PC-9 (cell line): ENCODE results near the gene TMSB4X. TPM values are rescaled to one million over a fixed set of nuclear protein-coding genes. Genes with fewer than 3 reads are reported as not detected.
A peak's percentile ranks its signal among the peaks of the same experiment; 100 is the strongest.

Experiments used
- BruUV-seq: library from RNA; stranded (reverse); fragments of 400-500 nt; replicated peaks from 2 replicates; lab custom pipeline; 2021; lab: Mats Ljungman, UMichigan
- CTCF ChIA-PET: fragments of 300-600 bp; sonication (Branson Sonifier 250); formaldehyde crosslinking; loops from one replicate; lab custom pipeline; 2022; ENCODE audit warnings: antibody characterized with exemption; lab: Charles Lee
- POLR2A ChIA-PET: fragments of 300-600 bp; sonication (Branson Sonifier 250); formaldehyde crosslinking; loops from one replicate; lab custom pipeline; 2022; ENCODE audit warnings: antibody characterized with exemption; ENCODE audit not compliant: unreplicated experiment; lab: Charles Lee
- DNase-seq, 2 experiments: peaks; one replicate each; pipeline versions ENCODE4 v3.0.0 to v3.0.0-alpha.2; 2015 to 2022; ENCODE audit warnings: mixed read lengths in 1 of 2
- H2AFZ ChIP-seq: fragments of 200-600 bp; sonication (generic); 2 replicates; pipeline ENCODE4 v1.8.1; 2017; ENCODE audit warnings: antibody characterized with exemption
- H3F3A ChIP-seq: fragments of 200-600 bp; sonication (generic); 2 replicates; pipeline ENCODE4 v1.8.1; 2017; ENCODE audit warnings: antibody characterized with exemption, mild to moderate bottlenecking, low read depth; ENCODE audit not compliant: insufficient read depth
- H3K27ac ChIP-seq: fragments of 200-600 bp; sonication (generic); 2 replicates; pipeline ENCODE4 v1.6.1; 2016; ENCODE audit warnings: mixed run types
- H3K27me3 ChIP-seq: fragments of 200-600 bp; sonication (generic); 2 replicates; pipeline ENCODE4 v1.6.1; 2016; ENCODE audit warnings: low read depth, mixed run types; ENCODE audit not compliant: insufficient read depth
- H3K36me3 ChIP-seq: fragments of 200-600 bp; sonication (generic); 2 replicates; pipeline ENCODE4 v1.6.1; 2016; ENCODE audit warnings: low read depth, mixed run types
- H3K4me1 ChIP-seq: fragments of 200-600 bp; sonication (generic); replicated peaks from 2 replicates; pipeline ENCODE4 v1.6.1; 2016; ENCODE audit warnings: mixed run types; ENCODE audit not compliant: insufficient read depth
- H3K4me2 ChIP-seq: fragments of 200-600 bp; sonication (generic); 2 replicates; pipeline ENCODE4 v1.6.1; 2017; ENCODE audit warnings: mixed run types
- H3K4me3 ChIP-seq: fragments of 200-600 bp; sonication (generic); 2 replicates; pipeline ENCODE4 v1.6.1; 2016; ENCODE audit warnings: mixed run types
- H3K79me2 ChIP-seq: fragments of 200-600 bp; sonication (generic); 2 replicates; pipeline ENCODE4 v1.6.1; 2017; ENCODE audit warnings: low read depth, mixed run types
- H3K9me2 ChIP-seq: fragments of 200-600 bp; sonication (generic); 2 replicates; pipeline ENCODE4 v1.8.1; 2017; ENCODE audit warnings: mild to moderate bottlenecking; ENCODE audit not compliant: insufficient read depth
- H3K9me3 ChIP-seq: fragments of 200-600 bp; sonication (generic); 2 replicates; pipeline ENCODE4 v1.8.1; 2016; ENCODE audit warnings: low read depth; ENCODE audit not compliant: insufficient read depth
- H4K20me1 ChIP-seq: fragments of 200-600 bp; sonication (generic); 2 replicates; pipeline ENCODE4 v1.8.1; 2017; ENCODE audit not compliant: insufficient read depth
- CTCF ChIP-seq: fragments of 200-600 bp; sonication (generic); conservative IDR thresholded peaks from 2 replicates; pipeline ENCODE4 v1.6.1; 2017; ENCODE audit warnings: mixed run types, antibody characterized with exemption, mild to moderate bottlenecking, moderate library complexity
- EZH2 ChIP-seq: fragments of 200-600 bp; sonication (generic); IDR thresholded peaks from 2 replicates; pipeline ENCODE4 v1.8.0; 2017; ENCODE audit warnings: antibody characterized with exemption, low read depth
- intact Hi-C: fragments of 100-400 bp; cut with micrococcal nuclease; formaldehyde crosslinking; loops from one replicate; pipeline ENCODE4 v1.10.0; 2022; ENCODE audit not compliant: unreplicated experiment
- total RNA-seq: library from RNA; stranded (reverse); gene quantifications from 2 replicates; pipeline ENCODE4 v1.2.3, GENCODE V29; 2021

Gene TMSB4X
- total RNA-seq, 1 experiment from 2014 or later = 2,589 TPM

GRCh38 chrX:13001961-13002671 is 27.2 kb downstream of the TMSB4X start:
- POLR2A ChIA-PET = interaction anchor here (0.6 kb wide), 1 partner anchor 253 kb away, joined by 4 read pairs; no protein-coding TSS in a partner anchor
- Histone ChIP-seq H4K20me1 (no peaks in the 10 kb centered on the region), H3F3A (peaks cover 21% of the 10 kb centered on the region; the same call in 1 of the 2 replicates), H3K36me3 (no peaks in the 10 kb centered on the region), H2AFZ (no peak overlapping the region), H3K4me1 (peaks cover 39% of the 10 kb centered on the region), H3K27ac (peak overlapping the region; percentile 77), H3K79me2 (no peaks in the 10 kb centered on the region), H3K4me2 (peak overlapping the region; percentile 54), H3K4me3 (no peak overlapping the region), H3K9me2 (no peaks in the 10 kb centered on the region), H3K27me3 (no peaks in the 10 kb centered on the region), H3K9me3 (no peaks in the 10 kb centered on the region)
- peak in 1 of 2 experiments; percentile 73 for DNase-seq
- CTCF ChIA-PET = no interaction called here
- intact Hi-C loops = no loop called here
- TF ChIP-seq CTCF = no peak
- TF ChIP-seq EZH2 = no peak
- no TSS peak for BruUV-seq

- no peaks in the 10 kb centered on the region for H3K27me3 ChIP-seq
- TF ChIP-seq CTCF = no peak
- no peak for TF ChIP-seq EZH2
- intact Hi-C loops = no loop called here
- peaks cover 75% of the 10 kb centered on the region for H3K4me1 ChIP-seq
- no peaks in the 10 kb centered on the region for H3K9me2 ChIP-seq
- CTCF ChIA-PET = no interaction called here
- H3K4me2 ChIP-seq = no peak overlapping the region
- peaks cover 42% of the 10 kb centered on the region for H3F3A ChIP-seq
- H3K9me3 ChIP-seq = no peaks in the 10 kb centered on the region
- no peaks in the 10 kb centered on the region for H3K79me2 ChIP-seq
- H4K20me1 ChIP-seq = no peaks in the 10 kb centered on the region
- H3K27ac ChIP-seq = no peak overlapping the region
- POLR2A ChIA-PET = no interaction called here
- BruUV-seq = no TSS peak
- no peaks in the 10 kb centered on the region for H3K36me3 ChIP-seq
- H2AFZ ChIP-seq = no peak overlapping the region
- H3K4me3 ChIP-seq = no peak overlapping the region
- no peak for DNase-seq
Measured at GRCh38 chrX:13005661-13006473, 31.0 kb downstream of the TMSB4X start.

- BruUV-seq = no TSS peak
- Histone ChIP-seq H2AFZ (no peak overlapping the region), H3K27ac (peak overlapping the region; percentile 90), H3K79me2 (no peaks in the 10 kb centered on the region), H3K9me2 (no peaks in the 10 kb centered on the region), H3K27me3 (no peaks in the 10 kb centered on the region), H3K4me2 (peak overlapping the region; percentile 68), H3K4me3 (no peak overlapping the region), H3K4me1 (peaks cover 60% of the 10 kb centered on the region), H4K20me1 (no peaks in the 10 kb centered on the region), H3K36me3 (no peaks in the 10 kb centered on the region), H3F3A (peaks cover 31% of the 10 kb centered on the region), H3K9me3 (no peaks in the 10 kb centered on the region)
- intact Hi-C loops = loop anchor here (2.0 kb wide), 2 partner anchors 21 to 29 kb away; no protein-coding TSS in a partner anchor
- CTCF ChIA-PET = no interaction called here
- DNase-seq = peak in 1 of 2 experiments; percentile 93
- POLR2A ChIA-PET = no interaction called here
- TF ChIP-seq CTCF (no peak), EZH2 (no peak)
Measured at GRCh38 chrX:13007519-13008188, 32.7 kb downstream of the TMSB4X start.
